ENCODE results near the gene CCNK.

Gene CCNK

GRCh38 chr14:99516156-99516870 lies 35.1 kb downstream of the CCNK start:
- no peak overlapping the region for H3K27ac Mint-ChIP-seq

GRCh38 chr14:99516871-99517642 lies 35.8 kb downstream of the CCNK start:
- no peak overlapping the region for H3K4me3 Mint-ChIP-seq
- intact Hi-C loops (cut with micrococcal nuclease), result loop anchor here (5.0 kb wide), 1 partner anchor 370 kb away; no protein-coding TSS in a partner anchor

More at GRCh38 chr14:99516156-99516870, 35.1 kb downstream of the CCNK start:
- no peaks in the 10 kb centered on the region for H3K4me1 Mint-ChIP-seq (ENCODE audit: low read depth)
- H3K4me3 Mint-ChIP-seq, result no peak overlapping the region
- H3K27me3 Mint-ChIP-seq, result peaks cover 1% of the 10 kb centered on the region
- no peaks in the 10 kb centered on the region for H3K9me3 Mint-ChIP-seq
- H3K36me3 Mint-ChIP-seq (ENCODE audit: low read depth), result peaks cover 31% of the 10 kb centered on the region
- intact Hi-C loops (cut with micrococcal nuclease), result loop anchor here (5.0 kb wide), 1 partner anchor 371 kb away; no protein-coding TSS in a partner anchor

GRCh38 chr14:99517643-99518381 lies 36.6 kb downstream of the CCNK start:
- Mint-ChIP-seq H3K9me3 (no peaks in the 10 kb centered on the region), H3K4me3 (no peak overlapping the region), H3K27ac (no peak overlapping the region), H3K4me1 (ENCODE audit: low read depth) (no peaks in the 10 kb centered on the region), H3K36me3 (ENCODE audit: low read depth) (peaks cover 16% of the 10 kb centered on the region), H3K27me3 (peaks cover 1% of the 10 kb centered on the region)
- intact Hi-C loops (cut with micrococcal nuclease), result loop anchor here (1.0 to 5.0 kb wide), 2 partner anchors 111 to 369 kb away; no protein-coding TSS in a partner anchor

More at GRCh38 chr14:99516871-99517642, 35.8 kb downstream of the CCNK start:
- no peaks in the 10 kb centered on the region for H3K9me3 Mint-ChIP-seq
- peaks cover 1% of the 10 kb centered on the region for H3K27me3 Mint-ChIP-seq
- no peaks in the 10 kb centered on the region for H3K4me1 Mint-ChIP-seq (ENCODE audit: low read depth)
- no peak overlapping the region for H3K27ac Mint-ChIP-seq
- peaks cover 23% of the 10 kb centered on the region for H3K36me3 Mint-ChIP-seq (ENCODE audit: low read depth)

GRCh38 chr14:99518441-99519346 lies 37.5 kb downstream of the CCNK start:
- Mint-ChIP-seq H3K36me3 (ENCODE audit: low read depth) (peaks cover 7% of the 10 kb centered on the region), H3K4me3 (no peak overlapping the region), H3K9me3 (no peaks in the 10 kb centered on the region), H3K4me1 (ENCODE audit: low read depth) (no peaks in the 10 kb centered on the region), H3K27me3 (peaks cover 1% of the 10 kb centered on the region), H3K27ac (no peak overlapping the region)
- intact Hi-C loops (cut with micrococcal nuclease), result loop anchor here (1.0 to 5.0 kb wide), 2 partner anchors 111 to 369 kb away; no protein-coding TSS in a partner anchor

GRCh38 chr14:99519347-99519881 lies 38.2 kb downstream of the CCNK start:
- intact Hi-C loops (cut with micrococcal nuclease), result loop anchor here (5.0 kb wide), 1 partner anchor 368 kb away; no protein-coding TSS in a partner anchor
- H3K36me3 Mint-ChIP-seq (ENCODE audit: low read depth), result no peaks in the 10 kb centered on the region
- no peaks in the 10 kb centered on the region for H3K4me1 Mint-ChIP-seq (ENCODE audit: low read depth)
- H3K27ac Mint-ChIP-seq, result no peak overlapping the region
- H3K4me3 Mint-ChIP-seq, result no peak overlapping the region
- no peaks in the 10 kb centered on the region for H3K9me3 Mint-ChIP-seq
- H3K27me3 Mint-ChIP-seq, result peaks cover 2% of the 10 kb centered on the region

- H3K4me1 Mint-ChIP-seq (ENCODE audit: low read depth), result no peaks in the 10 kb centered on the region
- intact Hi-C loops (cut with micrococcal nuclease), result loop anchor here (5.0 kb wide), 1 partner anchor 367 kb away; no protein-coding TSS in a partner anchor
- H3K4me3 Mint-ChIP-seq, result no peak overlapping the region
Measured at GRCh38 chr14:99519931-99520421, 38.8 kb downstream of the CCNK start.

GRCh38 chr14:99520571-99521081 lies 39.4 kb downstream of the CCNK start:
- H3K27me3 Mint-ChIP-seq, result peaks cover 2% of the 10 kb centered on the region
- no peaks in the 10 kb centered on the region for H3K36me3 Mint-ChIP-seq (ENCODE audit: low read depth)
- no peak overlapping the region for H3K4me3 Mint-ChIP-seq
- intact Hi-C loops (cut with micrococcal nuclease), result no loop called here
- no peaks in the 10 kb centered on the region for H3K4me1 Mint-ChIP-seq (ENCODE audit: low read depth)
- H3K9me3 Mint-ChIP-seq, result no peaks in the 10 kb centered on the region
- H3K27ac Mint-ChIP-seq, result no peak overlapping the region

More at GRCh38 chr14:99519931-99520421, 38.8 kb downstream of the CCNK start:
- no peaks in the 10 kb centered on the region for H3K36me3 Mint-ChIP-seq (ENCODE audit: low read depth)
- H3K27me3 Mint-ChIP-seq, result peaks cover 2% of the 10 kb centered on the region
- no peaks in the 10 kb centered on the region for H3K9me3 Mint-ChIP-seq
- no peak overlapping the region for H3K27ac Mint-ChIP-seq

GRCh38 chr14:99521176-99522024 lies 40.2 kb downstream of the CCNK start:
- Mint-ChIP-seq H3K4me1 (ENCODE audit: low read depth) (no peaks in the 10 kb centered on the region), H3K27ac (no peak overlapping the region), H3K36me3 (ENCODE audit: low read depth) (no peaks in the 10 kb centered on the region), H3K9me3 (no peaks in the 10 kb centered on the region), H3K4me3 (no peak overlapping the region), H3K27me3 (peaks cover 2% of the 10 kb centered on the region)
- intact Hi-C loops (cut with micrococcal nuclease), result no loop called here

GRCh38 chr14:99522025-99522401 lies 40.8 kb downstream of the CCNK start:
- Mint-ChIP-seq H3K9me3 (no peaks in the 10 kb centered on the region), H3K27ac (no peak overlapping the region), H3K27me3 (peaks cover 2% of the 10 kb centered on the region), H3K36me3 (ENCODE audit: low read depth) (no peaks in the 10 kb centered on the region), H3K4me3 (no peak overlapping the region), H3K4me1 (ENCODE audit: low read depth) (no peaks in the 10 kb centered on the region)
- intact Hi-C loops (cut with micrococcal nuclease), result no loop called here

GRCh38 chr14:99522457-99522891 lies 41.3 kb downstream of the CCNK start:
- Mint-ChIP-seq H3K27me3 (peaks cover 1% of the 10 kb centered on the region), H3K27ac (no peak overlapping the region)

GRCh38 chr14:99522934-99523703 lies 41.9 kb downstream of the CCNK start:
- Mint-ChIP-seq H3K27ac (no peak overlapping the region), H3K36me3 (ENCODE audit: low read depth) (no peaks in the 10 kb centered on the region), H3K27me3 (peaks cover 1% of the 10 kb centered on the region), H3K4me3 (no peak overlapping the region), H3K9me3 (no peaks in the 10 kb centered on the region), H3K4me1 (ENCODE audit: low read depth) (no peaks in the 10 kb centered on the region)
- intact Hi-C loops (cut with micrococcal nuclease), result no loop called here

More at GRCh38 chr14:99522457-99522891, 41.3 kb downstream of the CCNK start:
- Mint-ChIP-seq H3K9me3 (no peaks in the 10 kb centered on the region), H3K4me3 (no peak overlapping the region), H3K4me1 (ENCODE audit: low read depth) (no peaks in the 10 kb centered on the region), H3K36me3 (ENCODE audit: low read depth) (no peaks in the 10 kb centered on the region)
- intact Hi-C loops (cut with micrococcal nuclease), result no loop called here

Measured in dendritic cell treated with granulocyte-macrophage colony-stimulating factor and Interleukin-4, amounts not matched to agents 40 ng/mL and 50 ng/mL, for 4 days (primary cell).